GM13977 (cell line): ENCODE data around the gene CCDC183.

Source experiments
- DNase-seq: peaks from one replicate; pipeline ENCODE4 v3.0.0; 2012; ENCODE audit warnings: low spot score
- in situ Hi-C: fragments of 300-500 bp; cut with MboI; formaldehyde crosslinking; loops from one replicate; pipeline ENCODE4 v1.12.0; 2022; ENCODE audit warnings: low sequenced_read_pairs, low pct_unique_long_range_greater_than_20kb, mixed read lengths, inconsistent platforms; ENCODE audit not compliant: unreplicated experiment
- TF ChIP-seq, protein P1 (sequence below): IDR thresholded peaks from 2 replicates; pipeline ENCODE4 v1.5.1; 2012; ENCODE audit warnings: mild to moderate bottlenecking, control low read depth; ENCODE audit not compliant: insufficient read depth; ENCODE audit errors: extremely low read depth, missing control alignments

Gene CCDC183

DNA sequence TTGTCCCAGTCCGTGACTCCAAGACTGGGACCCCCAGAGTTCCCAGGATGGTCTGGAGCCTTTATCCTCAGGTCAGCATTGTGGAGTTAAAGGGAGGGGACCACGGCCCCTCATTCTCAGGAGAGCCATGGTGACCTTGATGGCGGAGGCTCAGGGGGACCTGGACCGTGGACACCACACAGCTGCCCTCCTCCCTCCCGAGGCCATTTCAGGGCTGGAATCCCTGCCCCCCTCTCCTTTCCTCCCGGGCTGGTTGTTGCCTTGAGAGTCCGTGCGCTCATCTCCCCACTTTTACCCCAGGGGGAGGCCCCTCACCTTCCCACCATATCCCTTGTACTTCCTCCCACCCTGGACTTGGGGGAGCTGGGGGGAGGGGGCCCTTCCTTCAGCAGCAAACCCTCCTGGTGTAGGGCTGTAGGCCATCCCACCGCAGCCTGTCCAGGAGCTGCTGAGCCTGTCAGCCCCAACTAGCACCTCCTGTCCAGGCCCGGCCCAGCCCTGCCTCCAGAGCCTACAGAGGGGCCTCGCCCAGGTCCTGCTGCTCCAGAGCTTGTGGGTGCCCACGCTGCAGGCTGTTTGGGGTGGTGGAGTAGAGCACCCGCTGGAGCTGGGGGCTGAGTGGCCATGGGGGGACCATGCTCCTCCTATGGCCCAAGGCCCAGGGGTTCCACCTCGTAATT, 31.8 kb downstream of the CCDC183 start:
- DNase-seq: no peak
- TF ChIP-seq, protein P1, sequence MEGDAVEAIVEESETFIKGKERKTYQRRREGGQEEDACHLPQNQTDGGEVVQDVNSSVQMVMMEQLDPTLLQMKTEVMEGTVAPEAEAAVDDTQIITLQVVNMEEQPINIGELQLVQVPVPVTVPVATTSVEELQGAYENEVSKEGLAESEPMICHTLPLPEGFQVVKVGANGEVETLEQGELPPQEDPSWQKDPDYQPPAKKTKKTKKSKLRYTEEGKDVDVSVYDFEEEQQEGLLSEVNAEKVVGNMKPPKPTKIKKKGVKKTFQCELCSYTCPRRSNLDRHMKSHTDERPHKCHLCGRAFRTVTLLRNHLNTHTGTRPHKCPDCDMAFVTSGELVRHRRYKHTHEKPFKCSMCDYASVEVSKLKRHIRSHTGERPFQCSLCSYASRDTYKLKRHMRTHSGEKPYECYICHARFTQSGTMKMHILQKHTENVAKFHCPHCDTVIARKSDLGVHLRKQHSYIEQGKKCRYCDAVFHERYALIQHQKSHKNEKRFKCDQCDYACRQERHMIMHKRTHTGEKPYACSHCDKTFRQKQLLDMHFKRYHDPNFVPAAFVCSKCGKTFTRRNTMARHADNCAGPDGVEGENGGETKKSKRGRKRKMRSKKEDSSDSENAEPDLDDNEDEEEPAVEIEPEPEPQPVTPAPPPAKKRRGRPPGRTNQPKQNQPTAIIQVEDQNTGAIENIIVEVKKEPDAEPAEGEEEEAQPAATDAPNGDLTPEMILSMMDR: no peak
- in situ Hi-C loops: no loop called here

DNA sequence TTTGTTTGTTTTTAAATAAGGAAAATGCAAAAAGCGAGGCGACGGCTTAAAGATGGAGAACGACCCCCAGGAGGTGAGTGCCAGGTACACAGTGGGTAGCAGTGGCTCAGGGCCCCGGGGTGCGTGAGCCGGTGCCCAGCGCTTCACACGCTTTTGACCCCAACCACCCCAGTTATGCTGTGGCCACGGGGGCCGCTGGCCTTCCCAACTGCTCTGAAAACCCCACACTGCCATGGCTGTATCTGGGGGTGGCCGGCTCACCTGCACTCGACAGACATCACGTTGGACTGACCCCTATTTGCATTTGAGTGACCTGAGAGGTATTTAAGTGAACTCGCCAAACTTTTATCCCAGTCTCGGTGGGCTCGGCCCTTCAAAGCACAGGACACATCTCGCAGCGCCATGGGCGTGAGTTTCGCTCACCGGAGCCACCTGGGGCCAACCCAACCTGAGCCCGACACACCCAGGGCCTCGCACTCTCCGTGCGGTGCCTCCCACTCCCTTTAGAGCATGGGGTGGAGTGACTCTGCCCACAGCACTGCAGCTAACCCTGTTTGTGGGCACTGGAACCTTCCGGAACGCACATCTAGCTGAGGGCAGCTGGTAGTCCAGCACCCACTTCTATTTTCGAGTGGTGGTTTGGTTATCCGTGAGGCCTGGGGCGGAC, 32.5 kb downstream of the CCDC183 start:
- in situ Hi-C loops: no loop called here
- DNase-seq: no peak
- TF ChIP-seq, protein P1: no peak

- TF ChIP-seq, protein P1: no peak
- no peak for DNase-seq
- in situ Hi-C loops: no loop called here
These were observed 33.3 kb downstream of the CCDC183 start for GRCh38 chr9:136829412-136829811.

- no peak for DNase-seq
- TF ChIP-seq, protein P1: no peak
- in situ Hi-C loops: no loop called here
These were observed 34.1 kb downstream of the CCDC183 start for GRCh38 chr9:136829981-136830885.

DNA sequence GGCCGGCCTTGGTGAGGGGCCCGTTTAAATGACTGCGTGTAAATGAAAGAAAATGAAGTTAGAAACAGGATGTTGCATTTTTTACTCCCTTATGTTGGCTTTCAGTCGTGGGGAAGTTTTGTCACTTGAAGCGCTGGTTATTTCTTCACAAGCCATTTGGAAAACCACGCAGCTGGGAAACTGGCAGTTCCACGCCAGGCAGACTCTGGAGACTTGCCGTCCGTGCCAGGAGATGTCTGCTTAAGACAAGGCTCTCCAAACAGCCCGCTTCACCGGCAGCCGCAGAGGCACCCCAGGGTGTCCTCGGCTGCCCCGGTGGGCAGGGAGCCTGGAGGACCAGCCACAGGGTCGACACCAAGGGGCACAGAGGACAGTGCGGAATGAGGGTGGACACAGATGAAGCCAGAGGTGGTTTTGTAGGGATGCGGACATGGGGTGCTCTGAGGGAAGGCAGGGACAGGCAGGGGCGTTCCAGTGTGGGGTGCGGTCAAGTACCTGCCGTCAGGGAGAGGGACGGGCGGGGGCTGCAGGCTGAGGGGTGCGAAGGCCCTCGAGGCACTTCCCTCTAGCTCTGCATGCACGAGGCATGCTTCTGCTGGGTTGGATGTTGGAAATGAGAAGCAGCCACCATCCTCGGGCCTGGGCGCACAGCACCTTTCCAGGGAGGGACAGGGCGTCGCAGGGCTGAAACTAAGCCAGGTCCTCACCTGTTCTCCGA, 35.0 kb downstream of the CCDC183 start:
- TF ChIP-seq, protein P1: no peak
- in situ Hi-C loops: no loop called here
- DNase-seq: no peak

DNA sequence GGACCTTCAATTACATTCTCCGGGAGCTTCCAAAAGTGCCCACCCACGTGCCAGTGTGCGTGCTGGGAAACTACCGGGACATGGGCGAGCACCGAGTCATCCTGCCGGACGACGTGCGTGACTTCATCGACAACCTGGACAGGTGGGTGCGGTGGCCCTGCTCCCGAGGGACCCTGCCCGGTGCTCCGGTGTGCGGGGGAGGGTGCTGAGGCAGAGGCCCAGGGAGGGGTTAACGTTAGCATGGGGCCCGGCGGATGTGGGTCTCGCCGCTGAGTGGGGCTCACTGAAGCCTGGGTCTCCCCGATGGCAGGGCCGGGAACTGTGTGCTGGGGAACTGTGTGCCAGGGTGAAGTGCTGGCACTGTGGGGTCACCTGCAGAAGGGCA, 35.6 kb downstream of the CCDC183 start:
- TF ChIP-seq, protein P1: no peak
- in situ Hi-C loops: no loop called here
- DNase-seq: no peak
